GM20000 (cell line): ENCODE data around the gene BTBD6.

Experiments
- DNase-seq: peaks from one replicate; pipeline ENCODE4 v3.0.0; 2012; ENCODE audit warnings: low spot score
- TF ChIP-seq, protein P1 (sequence below): IDR thresholded peaks from 2 replicates; pipeline ENCODE4 v1.5.1; 2012; ENCODE audit warnings: mild to moderate bottlenecking, control low read depth; ENCODE audit errors: extremely low read depth, missing control alignments

BTBD6 gene

GRCh38 chr14:105248368-105249181 is at the start of gene BTBD6:
Gene BTBD6, plus strand, starts transcription at chr14:105248533. Its CDS starts 179 bp downstream, at chr14:105248712.
- TF ChIP-seq, protein P1, sequence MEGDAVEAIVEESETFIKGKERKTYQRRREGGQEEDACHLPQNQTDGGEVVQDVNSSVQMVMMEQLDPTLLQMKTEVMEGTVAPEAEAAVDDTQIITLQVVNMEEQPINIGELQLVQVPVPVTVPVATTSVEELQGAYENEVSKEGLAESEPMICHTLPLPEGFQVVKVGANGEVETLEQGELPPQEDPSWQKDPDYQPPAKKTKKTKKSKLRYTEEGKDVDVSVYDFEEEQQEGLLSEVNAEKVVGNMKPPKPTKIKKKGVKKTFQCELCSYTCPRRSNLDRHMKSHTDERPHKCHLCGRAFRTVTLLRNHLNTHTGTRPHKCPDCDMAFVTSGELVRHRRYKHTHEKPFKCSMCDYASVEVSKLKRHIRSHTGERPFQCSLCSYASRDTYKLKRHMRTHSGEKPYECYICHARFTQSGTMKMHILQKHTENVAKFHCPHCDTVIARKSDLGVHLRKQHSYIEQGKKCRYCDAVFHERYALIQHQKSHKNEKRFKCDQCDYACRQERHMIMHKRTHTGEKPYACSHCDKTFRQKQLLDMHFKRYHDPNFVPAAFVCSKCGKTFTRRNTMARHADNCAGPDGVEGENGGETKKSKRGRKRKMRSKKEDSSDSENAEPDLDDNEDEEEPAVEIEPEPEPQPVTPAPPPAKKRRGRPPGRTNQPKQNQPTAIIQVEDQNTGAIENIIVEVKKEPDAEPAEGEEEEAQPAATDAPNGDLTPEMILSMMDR, result no peak
- DNase-seq, result peak; percentile 99

DNA sequence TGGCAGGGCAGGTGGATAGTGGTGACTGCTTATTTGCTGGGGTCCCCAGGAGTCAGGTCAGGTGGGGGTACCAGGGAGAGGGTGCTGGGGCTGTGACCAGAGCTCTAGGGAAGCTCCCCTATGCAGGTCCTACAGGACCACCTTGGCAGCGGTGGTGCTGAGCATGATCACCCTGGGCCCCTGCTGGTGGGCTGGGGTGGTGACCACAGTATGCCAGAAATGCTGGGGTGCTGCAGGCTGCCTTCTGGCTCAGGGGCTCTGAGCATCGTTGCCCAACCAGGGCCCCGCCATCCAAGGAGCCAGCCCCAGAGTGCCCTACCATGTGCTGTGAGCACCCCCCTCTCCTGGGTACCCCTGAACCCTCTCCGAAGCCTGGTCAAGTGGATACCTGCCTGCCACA is 49.7 kb upstream of the BTBD6 start:
- TF ChIP-seq, protein P1, result no peak

GRCh38 chr14:105199093-105199492 is 49.2 kb upstream of the BTBD6 start:
- DNase-seq, result no peak
- TF ChIP-seq, protein P1, result no peak

More for the DNA sequence above, 49.7 kb upstream of the BTBD6 start:
- DNase-seq, result no peak

DNA sequence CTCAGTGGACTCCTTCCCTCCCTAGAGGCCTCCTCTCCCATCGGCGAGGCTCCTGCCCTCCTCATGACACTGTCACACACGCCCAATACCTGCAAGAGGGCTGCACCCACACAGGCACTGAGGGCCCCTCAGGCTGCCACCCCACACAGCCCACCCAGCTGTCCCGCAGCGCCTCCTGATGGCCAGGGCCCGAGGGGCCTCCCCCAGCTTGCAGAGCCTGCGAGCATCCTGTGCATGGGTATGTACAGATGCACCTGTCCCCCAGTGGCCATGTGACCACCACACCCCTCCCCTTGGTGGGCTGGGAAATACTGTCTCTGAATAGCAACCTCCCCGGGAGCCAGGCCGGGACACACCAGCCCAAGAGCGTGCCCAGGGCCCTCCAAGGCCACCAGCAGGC is 48.3 kb upstream of the BTBD6 start:
- DNase-seq, result no peak
- TF ChIP-seq, protein P1, result no peak

DNA sequence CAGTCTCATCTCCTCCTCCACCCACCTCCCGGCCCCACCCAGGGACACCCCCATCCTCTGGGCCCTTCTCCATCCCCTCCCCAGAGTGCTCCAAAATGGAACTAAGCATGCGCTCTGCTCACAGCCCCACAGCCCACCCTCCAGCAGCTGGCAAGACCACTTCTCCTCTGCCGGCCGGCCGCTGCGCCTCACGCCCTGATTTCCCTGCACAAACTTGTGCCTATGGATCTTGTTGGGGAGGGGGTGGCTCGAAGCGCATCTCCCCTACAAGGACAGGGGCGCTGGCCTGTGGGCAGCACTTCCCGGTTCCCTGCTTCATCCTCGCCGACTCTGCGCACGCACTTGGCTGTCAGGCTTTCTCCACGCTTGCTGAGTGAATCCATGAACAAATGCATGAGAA is 47.7 kb upstream of the BTBD6 start:
- no peak for DNase-seq
- TF ChIP-seq, protein P1, result no peak

DNA sequence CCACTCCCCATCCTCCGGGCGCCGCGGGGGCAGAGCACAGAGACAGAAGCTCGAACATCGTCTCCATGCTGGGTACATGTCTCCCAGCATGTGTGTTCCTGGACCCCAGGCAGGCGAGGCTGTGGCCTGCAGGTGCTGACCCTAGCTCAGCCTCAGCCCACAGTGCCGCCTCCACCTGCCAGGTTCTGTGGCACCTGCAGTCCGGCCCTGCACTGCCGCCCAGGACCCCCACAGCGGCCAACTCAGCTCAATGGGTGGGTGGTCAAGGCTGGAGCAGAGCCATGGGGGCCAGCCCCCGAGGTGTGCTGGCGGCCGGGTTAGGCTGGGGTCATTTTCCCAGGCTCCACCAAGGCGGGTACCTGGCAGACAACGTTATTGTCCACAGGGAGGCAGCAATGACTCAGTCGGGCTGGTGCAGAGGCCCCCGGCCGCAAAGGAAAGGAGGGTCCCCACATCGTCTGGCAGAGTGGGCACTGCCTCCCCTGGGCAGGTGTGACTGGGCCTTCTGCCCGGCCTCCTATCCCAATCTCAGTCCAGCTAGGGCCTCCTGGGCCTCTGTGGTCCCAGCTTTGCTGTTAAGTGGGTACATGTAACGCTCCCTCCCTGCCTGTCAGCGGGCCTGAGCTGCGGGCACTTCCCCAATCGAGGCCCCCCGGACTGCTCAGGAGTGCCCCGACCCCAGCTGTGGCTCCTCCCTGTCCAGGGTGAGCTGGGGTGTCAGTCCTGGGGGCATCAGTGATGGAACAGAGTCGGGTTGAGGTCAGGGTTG is 47.0 kb upstream of the BTBD6 start:
- DNase-seq, result no peak
- TF ChIP-seq, protein P1, result no peak

- peak; percentile 65 for DNase-seq
These were observed 46.3 kb upstream of the BTBD6 start for GRCh38 chr14:105201925-105202513.

More at GRCh38 chr14:105201925-105202513, 46.3 kb upstream of the BTBD6 start:
- TF ChIP-seq, protein P1, result no peak
